NCI-H2171 treated with DMSO at 0.1 percent for 48 hours (cell line): Measurements from ENCODE around the gene CRTC3.
"Not testable (repeated sequence)": the region's sequence is repeated elsewhere in the genome, so short reads cannot be mapped to it uniquely, and the experiment has no call there.

Experiments used
- DNase-seq: peaks from one replicate; lab custom pipeline; 2025; lab: John Stamatoyannopoulos, UW

CRTC3 gene

DNA sequence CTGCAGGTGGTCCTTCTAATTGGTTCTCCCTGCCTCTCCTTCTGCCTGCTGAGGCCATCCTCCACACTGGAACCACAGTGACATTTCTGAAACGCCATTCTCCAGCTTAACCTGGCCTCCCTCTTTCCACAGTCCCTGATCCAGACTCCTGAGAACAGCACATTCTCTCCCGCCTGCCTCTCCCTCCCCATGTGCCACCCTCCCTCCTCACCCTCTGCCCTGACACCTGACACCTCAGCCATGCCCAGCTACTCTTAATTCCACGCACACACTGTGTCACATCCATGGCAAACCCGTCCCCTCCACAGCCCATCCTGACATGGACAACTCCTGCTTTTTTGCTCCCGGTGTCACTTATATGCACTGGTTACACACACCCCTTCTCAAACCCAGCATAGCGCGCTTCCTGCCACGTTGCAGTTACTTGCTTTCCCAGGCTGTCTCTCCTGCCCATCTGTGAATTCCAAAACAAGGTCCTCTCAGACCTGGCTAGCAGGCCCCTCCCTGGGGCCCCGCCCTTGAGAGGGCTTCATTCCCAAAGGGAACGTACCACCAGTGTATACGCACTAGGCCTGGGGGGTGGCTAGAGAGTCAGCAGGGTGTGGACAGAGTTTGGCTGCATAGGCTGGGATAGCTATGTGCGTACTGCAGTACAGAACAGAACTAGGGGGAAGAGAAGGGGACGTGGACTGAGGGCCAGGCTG lies 94.7 kb downstream of the CRTC3 start:
- peak; percentile 10 for DNase-seq

DNA sequence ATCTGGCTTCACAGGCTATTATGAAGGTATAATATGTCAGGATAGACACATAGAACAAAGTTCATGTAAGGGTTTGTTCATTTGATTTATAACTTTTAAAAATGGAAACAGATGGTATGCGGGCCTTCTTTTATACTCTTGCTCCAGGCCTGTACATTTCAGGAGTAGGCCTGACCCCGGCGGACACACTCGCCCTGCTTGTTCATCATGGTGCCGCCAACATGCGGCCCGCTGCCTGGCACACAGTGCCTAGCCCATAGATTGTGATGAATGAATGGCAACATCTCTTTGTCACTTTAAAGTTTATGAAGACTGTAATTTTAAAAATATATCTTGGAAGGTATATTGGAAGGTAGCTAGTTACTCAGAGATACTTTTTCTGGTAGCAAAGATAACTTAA lies 95.3 kb downstream of the CRTC3 start:
- no peak for DNase-seq

DNA sequence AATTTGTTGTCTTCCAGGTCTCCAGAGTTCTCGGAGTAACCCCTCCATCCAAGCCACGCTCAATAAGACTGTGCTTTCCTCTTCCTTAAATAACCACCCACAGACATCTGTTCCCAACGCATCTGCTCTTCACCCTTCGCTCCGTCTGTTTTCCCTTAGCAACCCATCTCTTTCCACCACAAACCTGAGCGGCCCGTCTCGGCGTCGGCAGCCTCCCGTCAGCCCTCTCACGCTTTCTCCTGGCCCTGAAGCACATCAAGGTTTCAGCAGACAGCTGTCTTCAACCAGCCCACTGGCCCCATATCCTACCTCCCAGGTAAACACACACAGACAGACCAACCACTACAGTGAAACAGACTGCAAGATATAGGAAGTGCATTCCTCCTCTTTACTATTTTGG lies 99.5 kb downstream of the CRTC3 start:
- DNase-seq = peak; percentile 39

DNA sequence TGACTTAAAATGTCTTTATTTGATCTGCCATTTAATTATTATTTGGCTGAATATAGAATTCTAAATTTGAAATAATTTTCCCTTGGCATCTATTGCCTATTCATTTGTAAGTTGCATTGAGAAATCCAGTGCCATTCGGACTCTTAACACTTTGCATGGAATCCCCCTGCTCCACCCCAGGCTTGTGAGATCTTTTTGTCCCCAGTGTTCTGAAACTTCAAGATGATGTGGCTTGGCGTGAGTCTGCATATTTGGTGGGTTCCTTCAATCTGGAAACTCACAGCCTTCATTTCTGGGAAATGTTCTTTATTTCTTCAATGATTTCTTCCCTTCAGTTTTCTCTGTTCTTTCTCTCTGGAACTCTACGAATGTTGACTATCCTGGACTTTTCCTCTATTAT lies 103.6 kb downstream of the CRTC3 start:
- DNase-seq = no peak

DNA sequence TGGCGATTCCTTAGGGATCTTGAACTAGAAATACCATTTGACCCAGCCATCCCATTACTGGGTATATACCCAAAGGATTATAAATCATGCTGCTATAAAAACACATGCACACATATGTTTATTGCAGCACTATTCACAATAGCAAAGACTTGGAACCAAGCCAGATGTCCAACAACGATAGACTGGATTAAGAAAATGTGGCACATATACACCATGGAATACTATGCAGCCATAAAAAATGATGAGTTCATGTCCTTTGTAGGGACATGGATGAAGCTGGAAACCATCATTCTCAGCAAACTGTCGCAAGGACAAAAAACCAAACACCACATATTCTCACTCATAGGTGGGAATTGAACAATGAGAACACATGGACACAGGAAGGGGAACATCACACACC lies 107.3 kb downstream of the CRTC3 start:
- not testable (repeated sequence) for DNase-seq

GRCh38 chr15:90637693-90638092 lies 108.0 kb downstream of the CRTC3 start:
- peak; percentile 91 for DNase-seq

- DNase-seq = peak; percentile 61
These were observed 108.5 kb downstream of the CRTC3 start for GRCh38 chr15:90638201-90638691.

DNA sequence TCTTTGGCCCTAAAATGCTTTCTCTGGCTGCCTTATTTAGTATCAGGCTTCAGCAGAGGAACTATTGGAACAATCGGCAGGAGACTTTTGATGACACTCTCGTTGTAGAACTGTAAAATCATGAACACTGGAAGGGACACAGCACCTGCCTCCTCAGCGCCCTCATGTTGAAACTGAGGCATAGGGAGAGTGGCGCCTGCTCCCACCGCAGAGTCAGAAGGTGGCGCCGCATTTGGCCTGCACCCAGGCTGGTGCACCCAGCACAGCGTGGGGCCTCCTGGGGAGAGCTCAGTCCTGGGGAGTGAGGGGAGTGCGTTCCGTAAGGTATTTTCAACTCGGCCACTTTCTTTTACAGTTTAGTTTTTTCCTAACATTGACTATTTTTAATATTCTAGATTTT lies 109.2 kb downstream of the CRTC3 start:
- DNase-seq = no peak

DNA sequence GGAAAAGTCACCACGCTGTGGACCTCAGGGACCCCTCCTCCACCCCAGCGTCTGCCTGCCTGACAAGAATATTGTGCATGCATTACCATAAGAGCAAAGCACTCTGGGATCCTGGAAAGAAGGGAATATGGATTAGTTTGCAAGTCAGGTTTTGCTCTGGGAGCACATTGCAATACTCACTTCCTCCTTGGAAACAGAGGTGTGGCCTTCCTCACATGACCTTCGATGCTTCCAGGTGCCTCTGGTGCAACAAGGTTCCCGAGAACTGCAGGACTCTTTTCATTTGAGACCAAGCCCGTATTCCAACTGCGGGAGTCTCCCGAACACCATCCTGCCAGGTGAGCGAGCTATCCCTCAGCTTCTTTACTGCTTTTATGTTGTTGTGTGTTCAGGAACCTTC lies 111.1 kb downstream of the CRTC3 start:
- no peak for DNase-seq

DNA sequence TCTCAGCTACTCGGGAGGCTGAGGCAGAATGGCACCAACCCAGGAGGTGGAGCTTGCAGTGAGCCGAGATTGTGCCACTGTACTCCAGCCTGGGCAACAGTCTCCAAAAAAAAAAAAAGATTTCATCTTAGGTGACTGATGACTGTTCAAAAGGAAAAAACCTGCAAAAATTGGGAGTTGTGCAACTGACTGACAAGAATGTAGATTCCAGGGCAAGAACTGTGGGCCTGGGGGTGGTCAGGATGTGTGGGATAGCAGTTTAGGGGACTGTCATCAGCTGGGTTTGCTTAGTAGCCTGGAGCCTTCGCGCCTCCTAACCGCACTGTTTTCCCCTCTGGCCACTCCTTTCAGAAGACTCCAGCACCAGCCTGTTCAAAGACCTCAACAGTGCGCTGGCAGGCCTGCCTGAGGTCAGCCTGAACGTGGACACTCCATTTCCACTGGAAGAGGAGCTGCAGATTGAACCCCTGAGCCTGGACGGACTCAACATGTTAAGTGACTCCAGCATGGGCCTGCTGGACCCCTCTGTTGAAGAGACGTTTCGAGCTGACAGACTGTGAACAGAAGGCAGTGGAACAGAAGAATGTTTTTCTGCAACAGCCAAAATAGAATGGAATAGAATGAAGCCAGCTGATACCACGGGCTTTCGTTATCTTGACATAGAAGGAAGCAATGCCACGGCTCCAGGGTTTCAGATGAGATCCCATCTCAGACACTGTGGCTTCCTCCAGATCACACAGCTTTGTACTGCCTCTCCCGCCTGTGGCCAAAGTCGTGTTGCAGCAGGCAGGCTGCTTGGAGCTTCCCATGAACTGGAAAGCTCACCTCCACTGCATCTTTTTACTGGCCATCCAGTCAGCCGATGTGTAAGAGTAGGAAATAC lies 112.1 kb downstream of the CRTC3 start:
- no peak for DNase-seq

DNA sequence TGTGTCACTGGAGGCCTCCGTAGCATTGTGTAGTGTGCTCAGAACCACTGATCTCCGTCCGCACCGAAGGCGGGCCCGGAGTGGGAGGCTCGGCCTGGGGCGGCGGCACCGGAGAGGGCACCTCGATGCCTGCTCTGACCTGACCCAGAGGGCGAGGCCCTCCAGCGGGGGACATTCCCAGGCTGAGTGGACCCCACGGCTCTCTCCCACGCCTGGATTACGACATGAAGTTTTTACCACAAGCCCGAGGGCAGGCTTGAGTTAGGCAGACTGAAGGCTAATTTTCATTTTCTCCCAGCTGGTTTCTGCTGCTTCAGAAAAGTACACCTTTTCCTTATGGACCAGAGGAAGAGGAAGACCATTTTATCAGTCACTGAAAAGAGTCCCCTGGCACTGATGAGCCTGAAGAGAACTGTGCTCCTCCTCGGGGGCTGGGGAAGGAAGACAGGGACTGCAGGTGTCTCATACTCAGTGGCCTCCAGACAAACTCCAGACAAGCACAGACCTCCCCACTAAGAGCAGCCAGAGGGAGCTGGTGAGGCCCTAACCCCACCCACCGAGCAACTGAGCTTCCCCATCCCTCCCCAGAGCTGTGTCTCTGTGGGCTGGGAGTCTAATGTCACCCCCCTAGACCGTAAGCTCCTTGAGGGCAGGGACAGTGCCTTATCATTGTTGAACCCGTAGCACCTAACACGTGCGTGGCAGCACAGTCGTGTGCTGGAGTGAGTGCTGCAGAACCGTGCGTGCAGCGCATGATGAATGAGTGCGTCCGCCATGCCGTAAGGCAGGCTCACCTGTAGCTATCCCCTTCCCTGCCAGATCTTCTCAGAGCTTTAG lies 113.0 kb downstream of the CRTC3 start:
- DNase-seq = no peak

- no peak for DNase-seq
These were observed 113.5 kb downstream of the CRTC3 start for GRCh38 chr15:90643301-90643632.

DNA sequence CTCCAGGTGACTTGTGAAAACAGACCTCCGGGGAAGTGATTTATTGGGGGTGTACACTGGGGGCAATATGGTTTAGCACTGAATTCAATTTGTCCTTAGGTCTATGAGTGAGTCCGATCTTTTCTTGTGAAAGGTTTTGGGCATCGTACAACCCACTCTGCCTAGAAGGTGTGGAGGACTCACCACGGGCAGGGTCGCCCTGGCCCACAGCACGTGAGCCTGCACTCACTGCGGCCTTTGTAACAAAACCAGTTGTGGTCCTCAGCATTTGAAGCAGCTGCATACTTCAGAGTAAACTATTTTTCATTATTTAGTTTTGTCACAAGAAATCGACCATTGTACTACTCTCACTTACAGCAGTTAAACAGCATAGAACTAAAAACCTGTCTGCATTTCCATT lies 114.8 kb downstream of the CRTC3 start:
- no peak for DNase-seq

GRCh38 chr15:90644952-90645725 lies 115.4 kb downstream of the CRTC3 start:
- DNase-seq = peak; percentile 51

DNA sequence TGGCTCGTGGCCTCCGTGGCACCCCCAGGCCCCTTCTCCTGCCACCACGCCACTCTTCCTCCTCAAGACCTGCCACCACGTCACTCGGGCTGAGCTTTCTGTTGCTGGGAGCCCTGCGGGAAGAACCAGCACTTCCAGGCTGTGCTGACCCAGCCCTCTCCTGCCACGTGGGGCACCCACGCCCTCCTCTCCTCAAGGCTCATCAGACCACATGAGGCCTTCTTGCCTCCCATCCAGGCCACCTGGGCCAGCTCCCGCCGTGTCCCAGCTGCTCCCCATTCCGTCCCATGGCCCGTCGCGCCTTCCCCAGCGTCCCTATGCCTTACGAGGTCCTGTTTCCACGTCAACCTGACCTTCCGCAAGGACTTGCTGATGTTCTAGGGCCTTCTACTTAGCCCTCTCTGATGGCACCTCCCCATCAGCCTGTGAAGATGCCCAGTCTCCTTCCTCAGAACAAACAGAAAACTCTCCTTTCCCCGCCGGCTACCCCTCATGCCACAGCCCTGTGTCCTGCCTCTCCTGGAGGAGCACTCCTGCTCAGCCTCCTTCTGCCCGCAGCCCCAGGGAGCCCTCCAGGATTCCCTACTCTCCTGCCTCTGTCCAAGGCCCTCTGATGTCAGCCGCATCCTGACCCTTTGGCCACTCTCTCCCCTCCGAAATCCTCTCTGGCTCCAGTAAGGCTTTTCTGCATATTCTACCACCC lies 116.3 kb downstream of the CRTC3 start:
- no peak for DNase-seq

DNA sequence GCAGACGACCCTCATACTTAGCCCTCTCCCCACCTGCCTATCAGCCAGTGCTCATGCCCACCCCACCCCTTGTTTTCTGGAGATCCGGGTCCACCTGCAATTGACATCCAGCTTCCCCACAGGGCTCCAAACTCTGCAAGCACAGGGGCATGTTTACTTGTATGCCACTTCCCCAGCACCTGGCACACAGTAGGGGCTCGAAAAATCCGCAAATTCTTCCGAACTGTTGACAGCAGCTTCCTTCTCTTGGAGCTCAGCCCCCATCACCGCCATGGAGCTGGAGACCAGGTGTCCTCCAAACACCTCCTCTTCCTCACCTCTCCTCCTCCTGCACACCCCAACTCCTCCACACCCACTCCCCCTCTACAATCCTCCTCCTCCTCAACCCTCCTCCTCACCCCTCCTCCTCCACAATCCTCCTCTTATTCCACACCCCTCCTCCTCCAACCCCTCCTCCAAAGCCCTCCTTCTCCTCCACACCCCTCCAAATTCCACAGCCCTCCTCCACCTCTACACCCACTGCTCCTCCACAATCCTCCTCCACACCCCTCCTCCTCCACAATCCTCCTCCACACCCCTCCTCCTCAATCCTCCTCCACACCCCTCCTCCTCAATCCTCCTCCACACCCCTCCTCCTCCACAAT lies 117.1 kb downstream of the CRTC3 start:
- DNase-seq = no peak

DNA sequence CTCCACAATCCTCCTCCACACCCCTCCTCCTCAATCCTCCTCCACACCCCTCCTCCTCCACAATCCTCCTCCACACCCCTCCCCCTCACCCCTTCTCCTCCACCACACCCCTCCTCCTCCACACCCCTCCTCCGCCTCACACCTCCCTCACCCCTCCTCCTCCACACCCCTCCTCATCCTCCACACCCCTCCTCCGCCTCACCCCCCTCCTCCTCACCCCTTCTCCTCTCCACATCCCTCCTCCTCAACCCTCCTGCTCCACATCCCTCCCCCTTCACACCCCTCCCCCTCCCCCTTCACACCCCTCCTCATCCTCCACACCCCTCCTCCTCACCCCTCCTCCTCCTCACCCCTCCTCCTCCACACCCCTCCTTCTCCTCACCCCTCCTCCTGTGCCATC lies 117.6 kb downstream of the CRTC3 start:
- no peak for DNase-seq

DNA sequence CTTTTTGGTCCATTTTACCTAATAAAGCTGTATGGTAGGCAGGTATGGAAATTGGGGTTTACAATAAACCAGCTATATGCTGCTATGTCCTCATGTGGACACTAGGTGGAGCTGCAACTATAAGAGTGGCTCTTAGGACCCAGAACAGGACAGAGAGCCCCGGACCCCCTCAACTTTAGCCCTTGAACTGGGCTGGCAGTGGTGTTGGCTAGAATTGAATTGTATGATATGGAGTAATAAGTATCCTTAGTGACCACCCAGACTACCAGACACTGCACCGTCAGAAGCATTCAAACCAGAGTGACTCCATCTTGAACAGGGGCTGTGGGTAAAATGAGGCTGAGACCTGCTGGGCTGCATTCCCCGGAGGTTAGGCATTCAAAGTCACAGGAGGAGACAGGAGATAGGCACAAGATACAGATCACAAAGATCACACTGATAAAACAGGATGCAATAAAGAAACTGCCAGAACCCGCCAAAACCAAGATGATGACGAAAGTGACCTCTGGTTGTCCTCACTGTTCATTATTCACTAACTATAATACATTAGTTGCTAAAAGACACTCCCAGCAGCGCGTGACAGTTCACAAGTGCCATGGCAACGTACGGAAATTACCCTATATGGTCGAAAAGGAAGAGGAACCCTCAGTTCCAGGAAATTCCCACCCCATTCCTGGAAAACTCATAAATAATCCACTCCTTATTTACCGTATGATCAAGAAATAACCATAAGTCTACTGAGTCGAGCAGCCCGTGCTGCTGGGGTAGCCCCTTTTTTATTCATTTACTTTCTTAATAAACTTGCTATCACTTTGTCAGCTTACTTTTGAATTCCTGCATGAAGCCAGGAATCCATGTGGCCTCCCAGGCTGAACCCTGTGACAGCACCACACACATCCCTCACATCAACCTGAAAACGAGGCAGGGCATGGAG lies 118.7 kb downstream of the CRTC3 start:
- DNase-seq = peak; percentile 54
